Measurements from ENCODE around the gene RBFOX1. TPM values are rescaled to one million over a fixed set of nuclear protein-coding genes. Genes with fewer than 3 reads are reported as not detected.

The RBFOX1 gene
- total RNA-seq, 1 experiment from 2014 or later: not detected

- no peak for DNase-seq (ENCODE audit: low read depth)
Observed at GRCh38 chr16:7675628-7676027, 343.0 kb downstream of the RBFOX1 start.

DNA sequence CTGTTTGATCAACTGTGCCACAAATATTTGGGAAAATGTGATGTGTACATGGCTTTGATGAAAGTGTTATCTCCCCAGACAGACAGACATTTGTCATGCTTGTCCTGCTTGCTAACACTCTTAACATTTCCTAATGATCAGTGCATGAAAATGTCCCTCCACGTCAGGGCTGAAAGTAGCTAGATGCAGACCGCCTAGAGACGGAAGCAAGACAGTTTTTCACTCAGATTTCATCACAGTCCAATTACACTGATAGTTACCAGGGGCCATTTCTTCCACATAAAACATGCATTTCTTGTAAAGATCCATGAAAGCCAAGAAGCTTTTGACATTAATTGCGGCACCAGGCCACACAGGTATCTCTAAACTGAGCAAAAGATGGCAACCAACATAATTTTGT, 347.7 kb downstream of the RBFOX1 start:
- no peak for DNase-seq (ENCODE audit: low read depth)

DNA sequence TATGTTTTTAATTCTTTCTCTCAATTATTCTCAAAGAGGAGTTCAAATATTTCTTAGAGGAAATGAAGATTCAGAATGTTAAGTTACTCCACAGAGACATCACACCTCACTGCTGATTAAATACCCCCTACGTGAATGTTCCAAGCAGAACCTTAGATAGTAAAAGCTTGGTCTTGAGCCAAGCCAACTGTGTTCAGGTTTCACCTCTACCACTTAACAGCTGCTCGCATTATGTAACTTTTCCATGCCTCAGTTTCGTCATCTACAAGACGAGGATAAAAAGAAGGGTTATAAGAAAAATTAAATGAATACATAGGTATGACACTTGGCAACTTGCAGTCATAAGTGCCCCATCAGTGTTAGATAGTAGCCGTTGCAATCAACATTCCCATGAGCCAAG, 356.2 kb downstream of the RBFOX1 start:
- DNase-seq (ENCODE audit: low read depth): no peak

DNA sequence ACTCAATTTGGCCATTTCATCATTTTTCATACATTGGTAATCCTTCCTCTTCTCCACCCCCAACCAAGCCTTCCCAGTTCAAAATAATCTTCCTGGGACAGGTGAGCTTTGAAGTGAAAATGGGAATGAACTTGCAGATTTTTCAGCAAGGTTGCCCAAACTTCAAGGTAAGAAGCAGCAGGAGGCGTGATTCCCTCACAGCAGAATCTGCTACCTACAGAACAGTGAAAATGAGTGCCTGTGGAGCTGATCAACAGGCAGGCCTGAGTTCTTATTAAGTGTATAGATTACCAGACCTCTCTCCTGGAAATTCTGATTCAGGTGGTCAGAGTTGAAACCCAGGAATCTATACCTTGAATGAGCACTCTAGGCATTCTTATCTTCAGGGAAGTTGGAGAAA, 356.6 kb downstream of the RBFOX1 start:
- no peak for DNase-seq (ENCODE audit: low read depth)

- no peak for DNase-seq (ENCODE audit: low read depth)
Observed at GRCh38 chr16:7691533-7691932, 358.9 kb downstream of the RBFOX1 start.

- no peak for DNase-seq (ENCODE audit: low read depth)
Observed at GRCh38 chr16:7703672-7704071, 371.0 kb downstream of the RBFOX1 start.

- no peak for DNase-seq (ENCODE audit: low read depth)
Observed at GRCh38 chr16:7705885-7706284, 373.2 kb downstream of the RBFOX1 start.

- DNase-seq (ENCODE audit: low read depth): no peak
Observed at GRCh38 chr16:7709186-7709585, 376.5 kb downstream of the RBFOX1 start.

DNA sequence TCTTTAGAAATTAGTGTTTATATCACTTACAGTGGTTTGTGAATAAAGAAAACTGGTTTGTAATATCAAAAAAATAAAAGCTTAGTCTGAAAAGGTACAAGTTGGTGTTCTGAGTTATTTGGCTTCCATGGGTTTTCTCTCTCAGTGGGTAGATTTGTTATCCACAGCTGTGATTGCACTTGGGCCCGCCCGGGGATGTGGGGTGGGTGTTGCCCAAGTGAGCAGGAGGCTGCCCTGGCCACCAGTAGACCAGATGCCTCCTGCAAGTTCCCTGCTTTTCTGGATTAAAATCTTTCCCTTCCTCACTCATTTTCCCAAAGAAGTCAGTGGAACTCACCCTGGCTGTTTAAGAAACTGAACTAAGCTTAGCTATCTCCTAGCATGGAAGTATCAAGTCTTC, 380.6 kb downstream of the RBFOX1 start:
- no peak for DNase-seq (ENCODE audit: low read depth)

GRCh38 chr16:7714775-7715174, 382.1 kb downstream of the RBFOX1 start:
- no peak for DNase-seq (ENCODE audit: low read depth)

DNA sequence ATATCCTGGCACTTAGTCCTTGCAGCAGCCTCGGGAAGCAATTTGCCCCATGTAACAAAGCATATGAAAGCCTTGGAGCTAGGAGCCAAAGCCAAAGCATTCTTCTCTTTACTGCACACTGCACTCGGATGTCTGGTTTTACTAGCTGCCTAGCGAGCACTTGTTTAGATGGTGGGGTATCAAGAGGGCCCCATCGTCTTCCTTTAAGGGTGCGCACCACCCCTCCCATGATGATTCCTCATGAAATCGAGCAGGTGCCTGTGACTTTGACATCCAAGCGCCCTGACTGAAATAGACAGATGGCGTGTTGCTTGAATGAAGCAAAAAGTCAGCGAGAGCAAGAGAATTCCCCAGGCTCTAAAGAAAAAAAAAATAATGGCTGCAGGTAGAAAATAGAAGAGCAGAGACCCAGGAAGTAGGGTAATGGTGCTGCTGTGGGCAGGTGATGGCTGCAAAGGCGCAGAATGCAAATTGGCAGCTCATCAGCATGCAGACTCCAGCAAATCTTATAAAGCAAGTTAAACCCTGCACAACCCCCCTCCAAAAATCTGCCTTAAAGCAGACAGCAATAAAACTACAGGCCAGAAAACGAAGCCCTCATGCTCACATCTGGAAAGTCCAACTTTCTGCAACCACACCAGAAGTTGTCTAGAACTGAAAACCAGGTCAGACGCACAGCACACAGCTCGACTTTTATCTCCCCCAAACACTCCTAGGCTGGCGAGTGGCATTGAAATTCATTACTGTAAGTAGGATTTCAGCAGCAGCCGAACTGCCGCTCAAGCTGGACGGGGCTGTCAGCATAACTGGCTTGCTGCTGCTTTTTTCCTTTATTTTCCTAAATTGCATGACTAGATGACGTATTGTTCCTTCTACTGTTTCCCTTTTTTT, 384.3 kb downstream of the RBFOX1 start:
- no peak for DNase-seq (ENCODE audit: low read depth)

- DNase-seq (ENCODE audit: low read depth): no peak
Observed at GRCh38 chr16:7722761-7723160, 390.1 kb downstream of the RBFOX1 start.

DNA sequence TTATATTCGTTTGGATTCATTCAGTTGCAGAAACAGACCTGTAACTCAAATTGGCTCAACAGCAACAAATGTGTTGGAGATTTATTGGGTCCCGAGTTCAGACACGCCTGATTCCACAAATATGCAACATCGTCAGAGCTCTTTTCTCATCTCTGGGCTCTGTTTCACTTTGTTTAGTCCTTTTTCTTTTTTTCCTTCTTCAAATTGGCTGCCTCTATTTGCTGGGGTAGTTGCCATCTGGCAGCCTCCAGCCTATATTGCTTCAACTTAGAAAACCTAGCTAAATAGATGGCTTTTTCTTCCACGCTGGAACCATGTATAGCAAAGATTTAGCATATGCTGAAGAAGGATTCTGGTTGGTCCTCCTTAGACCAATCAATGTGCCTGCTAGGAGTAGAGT, 398.5 kb downstream of the RBFOX1 start:
- no peak for DNase-seq (ENCODE audit: low read depth)

DNA sequence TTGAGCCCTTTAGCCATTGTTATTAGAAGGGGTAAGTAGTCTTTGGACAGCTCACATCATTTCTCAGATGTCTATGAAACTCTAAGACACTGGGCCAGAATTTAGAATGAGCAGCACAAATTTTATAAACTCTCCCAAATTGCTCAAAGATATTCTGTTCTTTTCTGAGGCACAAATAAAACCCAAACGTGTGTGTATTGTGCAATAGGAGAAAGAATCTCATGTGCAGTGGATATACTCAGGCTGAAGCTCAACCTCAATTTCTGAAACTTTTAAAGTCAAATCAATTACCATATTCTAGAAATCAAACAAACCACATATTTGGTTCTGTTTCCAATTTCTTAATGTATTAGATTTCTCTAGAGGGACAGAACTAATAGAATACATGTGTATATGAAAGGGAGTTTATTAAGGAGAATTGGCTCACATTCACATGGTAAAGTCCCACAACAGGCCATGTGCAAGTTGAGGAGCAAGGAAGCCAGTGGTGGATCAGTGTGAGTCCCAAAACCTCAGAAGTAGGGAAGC, 403.6 kb downstream of the RBFOX1 start:
- DNase-seq (ENCODE audit: low read depth): no peak

GRCh38 chr16:7742626-7743025, 410.0 kb downstream of the RBFOX1 start:
- DNase-seq (ENCODE audit: low read depth): no peak

DNA sequence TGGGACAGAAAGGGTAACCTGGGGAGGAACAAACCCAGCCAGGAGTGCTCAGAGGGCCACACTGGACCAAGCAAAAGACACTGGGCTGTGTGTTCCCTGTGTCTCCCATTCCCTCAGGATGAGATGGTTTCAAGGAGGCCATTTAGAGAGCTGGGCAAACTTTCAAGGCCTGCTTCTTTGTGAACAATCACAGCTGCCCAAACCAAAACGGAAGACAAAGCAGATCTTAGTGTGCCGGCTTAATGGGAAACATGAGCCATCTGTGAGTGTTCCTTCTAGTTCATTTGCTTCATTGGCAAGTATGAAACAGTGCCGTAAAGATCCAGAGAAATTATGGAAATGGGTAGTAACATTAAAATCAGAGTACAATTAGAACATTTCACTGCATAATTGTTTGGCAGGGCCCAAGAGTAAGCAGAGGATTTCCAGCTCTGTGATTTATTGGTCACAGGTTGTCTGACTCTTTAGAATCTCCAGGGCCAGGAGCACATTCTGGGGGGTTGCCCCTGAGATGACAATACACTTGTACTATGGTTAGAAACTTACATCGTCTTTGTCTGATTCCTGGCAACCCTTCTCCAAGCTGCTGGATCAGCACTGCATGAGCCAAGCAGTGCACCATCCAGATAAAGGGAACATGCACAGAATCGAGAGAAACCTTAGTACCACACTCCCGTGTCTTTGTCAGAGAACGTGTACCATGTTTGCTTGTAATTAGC, 412.1 kb downstream of the RBFOX1 start:
- DNase-seq (ENCODE audit: low read depth): no peak

- no peak for DNase-seq (ENCODE audit: low read depth)
Observed at GRCh38 chr16:7745276-7745675, 412.6 kb downstream of the RBFOX1 start.

DNA sequence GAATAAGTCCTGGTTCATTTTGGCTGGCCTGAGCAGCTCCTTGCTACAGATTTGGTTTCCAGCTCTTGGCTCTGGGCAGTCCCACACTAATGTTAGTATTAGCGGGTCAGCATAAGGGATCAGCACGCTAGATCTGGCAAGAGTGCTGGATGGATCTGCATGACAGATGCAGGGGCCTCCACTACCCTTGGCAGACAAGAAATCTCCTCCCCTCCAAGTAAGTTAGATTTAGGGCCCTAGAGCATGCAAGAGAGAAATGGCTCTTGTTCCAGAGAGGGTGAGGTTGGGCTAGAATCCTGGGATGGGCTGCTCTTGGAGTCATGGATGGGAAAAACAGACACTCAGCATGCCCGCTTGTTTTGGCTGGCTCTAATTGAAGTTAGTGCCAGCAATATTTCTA, 414.3 kb downstream of the RBFOX1 start:
- no peak for DNase-seq (ENCODE audit: low read depth)

DNA sequence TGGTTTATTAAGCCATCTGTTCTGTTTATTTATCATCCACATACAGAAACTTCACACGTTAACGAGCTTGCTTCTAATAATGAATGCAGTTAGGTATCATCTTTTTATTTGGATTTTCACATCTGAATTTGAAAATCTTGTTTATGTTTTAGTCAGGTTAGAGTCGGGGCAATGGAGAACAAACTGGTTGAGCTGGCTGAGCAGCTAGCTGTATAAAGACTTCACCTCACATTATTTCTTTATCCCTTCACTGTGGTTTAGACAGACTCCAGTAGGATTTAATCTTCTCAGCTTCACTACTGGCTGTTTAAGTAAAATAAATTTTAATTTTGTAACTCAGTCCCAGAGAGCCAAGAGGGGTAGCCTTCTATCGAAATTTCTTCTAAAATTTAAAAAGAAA, 415.9 kb downstream of the RBFOX1 start:
- DNase-seq (ENCODE audit: low read depth): no peak

DNA sequence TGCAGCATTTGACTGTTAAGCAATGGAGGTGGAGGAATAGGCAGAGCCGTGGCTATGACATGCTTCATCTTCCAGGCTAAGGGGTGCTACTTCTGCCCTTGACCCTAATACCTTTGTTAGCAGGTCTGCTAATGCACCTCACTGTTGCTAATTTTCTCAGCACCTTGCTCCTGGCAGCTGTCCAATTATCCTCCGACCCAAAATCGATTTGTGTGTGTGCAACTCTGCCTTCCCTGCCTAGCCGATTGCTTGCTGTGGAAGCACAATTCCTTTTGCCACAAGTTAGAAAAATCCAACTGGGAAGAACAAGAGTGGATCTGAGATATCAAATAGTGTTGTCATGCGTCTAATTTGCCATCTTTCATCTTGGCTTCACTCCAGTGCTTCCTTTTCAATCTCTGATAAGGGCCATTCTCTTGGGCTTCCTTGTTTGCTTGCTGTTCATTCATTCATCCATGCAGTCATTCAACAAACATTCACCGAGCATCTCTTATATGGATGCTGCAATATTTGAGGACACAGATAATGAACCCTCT, 422.8 kb downstream of the RBFOX1 start:
- no peak for DNase-seq (ENCODE audit: low read depth)

Measured in HT1080 (cell line).